PC-9 (cell line): Measurements from ENCODE around the gene TMEM250. TPM values are rescaled to one million over a fixed set of nuclear protein-coding genes. Genes with fewer than 3 reads are reported as not detected.

Source experiments
- BruUV-seq: library from RNA; stranded (reverse); fragments of 400-500 nt; replicated peaks from 2 replicates; lab custom pipeline; 2021; lab: Mats Ljungman, UMichigan
- CTCF ChIA-PET: fragments of 300-600 bp; sonication (Branson Sonifier 250); formaldehyde crosslinking; loops from one replicate; lab custom pipeline; 2022; ENCODE audit warnings: antibody characterized with exemption; lab: Charles Lee
- POLR2A ChIA-PET: fragments of 300-600 bp; sonication (Branson Sonifier 250); formaldehyde crosslinking; loops from one replicate; lab custom pipeline; 2022; ENCODE audit warnings: antibody characterized with exemption; ENCODE audit not compliant: unreplicated experiment; lab: Charles Lee
- DNase-seq, 2 experiments: peaks; one replicate each; pipeline versions ENCODE4 v3.0.0 to v3.0.0-alpha.2; 2015 to 2022; ENCODE audit warnings: mixed read lengths in 1 of 2
- H2AFZ ChIP-seq: fragments of 200-600 bp; sonication (generic); 2 replicates; pipeline ENCODE4 v1.8.1; 2017; ENCODE audit warnings: antibody characterized with exemption
- H3F3A ChIP-seq: fragments of 200-600 bp; sonication (generic); 2 replicates; pipeline ENCODE4 v1.8.1; 2017; ENCODE audit warnings: antibody characterized with exemption, mild to moderate bottlenecking, low read depth; ENCODE audit not compliant: insufficient read depth
- H3K27ac ChIP-seq: fragments of 200-600 bp; sonication (generic); 2 replicates; pipeline ENCODE4 v1.6.1; 2016; ENCODE audit warnings: mixed run types
- H3K27me3 ChIP-seq: fragments of 200-600 bp; sonication (generic); 2 replicates; pipeline ENCODE4 v1.6.1; 2016; ENCODE audit warnings: low read depth, mixed run types; ENCODE audit not compliant: insufficient read depth
- H3K36me3 ChIP-seq: fragments of 200-600 bp; sonication (generic); 2 replicates; pipeline ENCODE4 v1.6.1; 2016; ENCODE audit warnings: low read depth, mixed run types
- H3K4me1 ChIP-seq: fragments of 200-600 bp; sonication (generic); replicated peaks from 2 replicates; pipeline ENCODE4 v1.6.1; 2016; ENCODE audit warnings: mixed run types; ENCODE audit not compliant: insufficient read depth
- H3K4me2 ChIP-seq: fragments of 200-600 bp; sonication (generic); 2 replicates; pipeline ENCODE4 v1.6.1; 2017; ENCODE audit warnings: mixed run types
- H3K4me3 ChIP-seq: fragments of 200-600 bp; sonication (generic); 2 replicates; pipeline ENCODE4 v1.6.1; 2016; ENCODE audit warnings: mixed run types
- H3K79me2 ChIP-seq: fragments of 200-600 bp; sonication (generic); 2 replicates; pipeline ENCODE4 v1.6.1; 2017; ENCODE audit warnings: low read depth, mixed run types
- H3K9me2 ChIP-seq: fragments of 200-600 bp; sonication (generic); 2 replicates; pipeline ENCODE4 v1.8.1; 2017; ENCODE audit warnings: mild to moderate bottlenecking; ENCODE audit not compliant: insufficient read depth
- H3K9me3 ChIP-seq: fragments of 200-600 bp; sonication (generic); 2 replicates; pipeline ENCODE4 v1.8.1; 2016; ENCODE audit warnings: low read depth; ENCODE audit not compliant: insufficient read depth
- H4K20me1 ChIP-seq: fragments of 200-600 bp; sonication (generic); 2 replicates; pipeline ENCODE4 v1.8.1; 2017; ENCODE audit not compliant: insufficient read depth
- EZH2 ChIP-seq: fragments of 200-600 bp; sonication (generic); IDR thresholded peaks from 2 replicates; pipeline ENCODE4 v1.8.0; 2017; ENCODE audit warnings: antibody characterized with exemption, low read depth
- intact Hi-C: fragments of 100-400 bp; cut with micrococcal nuclease; formaldehyde crosslinking; loops from one replicate; pipeline ENCODE4 v1.10.0; 2022; ENCODE audit not compliant: unreplicated experiment
- total RNA-seq: library from RNA; stranded (reverse); gene quantifications from 2 replicates; pipeline ENCODE4 v1.2.3, GENCODE V29; 2021
- TF ChIP-seq, protein P1 (sequence below): fragments of 200-600 bp; sonication (generic); conservative IDR thresholded peaks from 2 replicates; pipeline ENCODE4 v1.6.1; 2017; ENCODE audit warnings: mixed run types, antibody characterized with exemption, mild to moderate bottlenecking, moderate library complexity

TMEM250 gene
- total RNA-seq, 1 experiment from 2014 or later = 73.8 TPM

DNA sequence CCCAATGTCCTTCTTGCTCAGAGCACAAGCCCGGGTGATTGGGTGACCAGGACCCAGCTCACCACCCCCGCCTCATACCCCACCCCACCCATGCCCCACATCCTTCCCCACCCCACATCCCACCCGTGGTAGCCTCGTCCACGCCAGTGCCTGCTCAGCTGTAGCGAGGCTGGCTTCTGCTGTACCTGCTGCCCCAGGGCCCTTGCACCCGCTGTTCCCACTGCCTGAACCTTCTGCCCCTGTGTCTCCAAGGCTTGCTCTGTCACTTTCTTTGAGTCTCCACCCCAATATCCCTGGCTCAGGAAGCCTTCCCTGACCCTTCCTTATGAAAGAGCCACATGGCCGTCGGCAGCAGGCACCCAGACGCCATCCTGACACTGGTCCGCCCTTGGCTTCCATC, 20.5 kb downstream of the TMEM250 start:
- Histone ChIP-seq H3K27me3 (peaks cover 2% of the 10 kb centered on the region; the same call in 1 of the 2 replicates), H2AFZ (no peak overlapping the region), H3K79me2 (peaks cover 13% of the 10 kb centered on the region; the same call in 1 of the 2 replicates), H3K9me2 (no peaks in the 10 kb centered on the region), H3K4me1 (peaks cover 13% of the 10 kb centered on the region), H3K36me3 (no peaks in the 10 kb centered on the region), H3F3A (peaks cover 14% of the 10 kb centered on the region; the same call in 1 of the 2 replicates), H3K4me3 (no peak overlapping the region), H4K20me1 (peaks cover 2% of the 10 kb centered on the region; the same call in 1 of the 2 replicates), H3K4me2 (no peak overlapping the region), H3K27ac (no peak overlapping the region), H3K9me3 (no peaks in the 10 kb centered on the region)
- ChIA-PET POLR2A (no interaction called here), CTCF (no interaction called here)
- no peak for TF ChIP-seq EZH2
- TF ChIP-seq, protein P1, sequence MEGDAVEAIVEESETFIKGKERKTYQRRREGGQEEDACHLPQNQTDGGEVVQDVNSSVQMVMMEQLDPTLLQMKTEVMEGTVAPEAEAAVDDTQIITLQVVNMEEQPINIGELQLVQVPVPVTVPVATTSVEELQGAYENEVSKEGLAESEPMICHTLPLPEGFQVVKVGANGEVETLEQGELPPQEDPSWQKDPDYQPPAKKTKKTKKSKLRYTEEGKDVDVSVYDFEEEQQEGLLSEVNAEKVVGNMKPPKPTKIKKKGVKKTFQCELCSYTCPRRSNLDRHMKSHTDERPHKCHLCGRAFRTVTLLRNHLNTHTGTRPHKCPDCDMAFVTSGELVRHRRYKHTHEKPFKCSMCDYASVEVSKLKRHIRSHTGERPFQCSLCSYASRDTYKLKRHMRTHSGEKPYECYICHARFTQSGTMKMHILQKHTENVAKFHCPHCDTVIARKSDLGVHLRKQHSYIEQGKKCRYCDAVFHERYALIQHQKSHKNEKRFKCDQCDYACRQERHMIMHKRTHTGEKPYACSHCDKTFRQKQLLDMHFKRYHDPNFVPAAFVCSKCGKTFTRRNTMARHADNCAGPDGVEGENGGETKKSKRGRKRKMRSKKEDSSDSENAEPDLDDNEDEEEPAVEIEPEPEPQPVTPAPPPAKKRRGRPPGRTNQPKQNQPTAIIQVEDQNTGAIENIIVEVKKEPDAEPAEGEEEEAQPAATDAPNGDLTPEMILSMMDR = no peak
- BruUV-seq = no TSS peak
- intact Hi-C loops = no loop called here
- no peak for DNase-seq

DNA sequence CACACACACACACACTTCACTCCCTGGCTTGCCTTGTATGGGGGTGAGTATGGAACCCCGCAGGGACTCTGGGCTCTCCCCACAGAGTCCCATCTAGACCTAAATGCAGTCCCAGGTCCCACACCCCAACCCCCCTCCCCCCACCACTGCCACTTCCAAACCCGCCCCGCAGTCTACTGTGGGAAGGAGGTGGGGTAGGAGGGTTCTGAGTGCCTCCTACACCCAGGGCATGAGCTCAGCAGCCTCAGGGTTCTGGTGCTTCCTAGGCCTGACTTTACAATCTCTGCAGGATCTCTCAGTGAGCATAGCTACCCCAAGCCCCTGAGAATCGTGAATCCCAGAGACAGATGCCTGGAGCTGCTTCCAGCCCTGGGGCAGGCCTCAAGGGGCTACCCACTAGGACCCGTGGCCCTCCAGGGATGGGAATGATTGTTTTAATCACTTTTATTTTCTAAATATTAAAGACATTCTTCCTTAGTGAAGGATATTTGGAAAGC, 22.1 kb downstream of the TMEM250 start:
- no peak overlapping the region for H3K4me2 ChIP-seq
- no peak overlapping the region for H2AFZ ChIP-seq
- POLR2A ChIA-PET = interaction anchor here (0.6 kb wide), 2 partner anchors 55 to 66 kb away, joined by 8 to 9 read pairs; no protein-coding TSS in a partner anchor
- H3K9me2 ChIP-seq = no peaks in the 10 kb centered on the region
- TF ChIP-seq, protein P1 = no peak
- no peak for TF ChIP-seq EZH2
- peak in 1 of 2 experiments; percentile 31 for DNase-seq
- H3K4me3 ChIP-seq = no peak overlapping the region
- peaks cover 17% of the 10 kb centered on the region; the same call in 1 of the 2 replicates for H3F3A ChIP-seq
- H3K9me3 ChIP-seq = no peaks in the 10 kb centered on the region
- H3K79me2 ChIP-seq = peaks cover 23% of the 10 kb centered on the region
- peaks cover 20% of the 10 kb centered on the region for H3K4me1 ChIP-seq
- H4K20me1 ChIP-seq = peaks cover 13% of the 10 kb centered on the region; the same call in 1 of the 2 replicates
- intact Hi-C loops = no loop called here
- CTCF ChIA-PET = interaction anchor here (0.7 kb wide), 1 partner anchor 266 kb away, joined by 4 read pairs; no protein-coding TSS in a partner anchor
- H3K27ac ChIP-seq = no peak overlapping the region
- H3K36me3 ChIP-seq = no peaks in the 10 kb centered on the region
- no peaks in the 10 kb centered on the region for H3K27me3 ChIP-seq
- no TSS peak for BruUV-seq

DNA sequence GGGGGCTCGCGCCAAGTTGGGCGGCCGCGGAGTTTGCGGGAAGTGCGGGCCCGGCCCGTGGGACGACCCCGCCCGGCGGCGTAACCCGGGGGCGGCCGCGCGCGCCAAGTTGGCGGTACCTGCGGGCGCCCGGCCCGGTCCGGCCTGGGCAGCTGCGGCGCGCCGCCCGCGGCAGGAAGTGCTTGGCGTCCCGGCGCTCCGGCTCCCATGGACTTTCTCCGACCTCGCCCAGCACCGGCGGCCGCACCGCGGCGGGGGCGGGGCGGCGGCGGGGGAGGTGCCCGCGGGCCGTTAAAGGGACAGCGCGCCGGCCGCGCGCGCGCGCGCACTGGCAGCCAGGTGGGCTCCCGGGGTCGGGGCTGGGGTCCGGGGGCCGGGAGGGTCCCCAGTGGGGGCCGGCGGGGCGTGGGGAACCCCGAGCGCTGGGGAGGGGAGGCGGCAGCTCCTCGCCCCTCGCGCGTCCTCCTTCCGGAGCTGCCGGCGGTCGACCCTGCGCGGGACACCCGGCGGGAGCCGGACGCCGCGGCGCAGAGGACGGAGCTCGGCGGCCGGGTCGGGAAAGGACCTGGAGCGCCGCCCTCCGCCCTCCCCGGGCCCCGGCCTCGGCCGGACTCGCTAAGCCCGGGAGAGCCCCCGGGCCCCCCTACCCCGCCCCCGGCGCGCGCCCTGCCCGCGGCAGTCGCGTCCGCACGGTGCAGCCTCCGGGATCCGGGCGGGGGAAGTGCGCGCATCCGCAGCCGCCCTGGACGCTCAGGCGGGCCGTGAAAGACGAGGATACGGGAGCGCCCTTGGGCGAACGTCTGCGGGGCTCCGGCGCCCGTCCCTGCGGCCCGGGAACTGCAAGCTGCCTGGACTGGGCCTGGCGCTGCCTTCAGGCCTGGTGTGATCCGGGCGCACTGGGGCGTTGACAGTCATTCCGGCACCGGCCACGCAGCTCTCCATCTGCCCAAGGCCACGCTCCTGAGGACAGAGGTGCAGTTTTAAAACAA, 23.3 kb downstream of the TMEM250 start, which contains the start of gene NACC2:
Gene NACC2, minus strand, starts transcription at position 220 of the 989 bp plus-strand sequence. CDS start 44,768 bp downstream, outside the sequence.
- Histone ChIP-seq H3K4me3 (peak within 1 kb of the TSS; percentile 88), H3K4me2 (peak within 1 kb of the TSS; percentile 90), H4K20me1 (peaks cover 24% of the 10 kb centered on the region), H3F3A (peaks cover 17% of the 10 kb centered on the region; the same call in 1 of the 2 replicates), H3K79me2 (peaks cover 34% of the 10 kb centered on the region), H3K27ac (no peak within 1 kb of the TSS), H3K4me1 (peaks cover 22% of the 10 kb centered on the region), H3K9me2 (no peaks in the 10 kb centered on the region), H3K27me3 (no peaks in the 10 kb centered on the region), H3K36me3 (no peaks in the 10 kb centered on the region), H3K9me3 (no peaks in the 10 kb centered on the region), H2AFZ (peak within 1 kb of the TSS; percentile 71; the same call in 1 of the 2 replicates)
- DNase-seq = peak; percentile 23 to 78
- intact Hi-C loops = loop anchor here (1.0 to 2.0 kb wide), 2 partner anchors 13 to 43 kb away; no protein-coding TSS in a partner anchor
- ChIA-PET CTCF (interaction anchor here (0.5 to 1.6 kb wide), 2 partner anchors 27 to 173 kb away, joined by 3 read pairs; no protein-coding TSS in a partner anchor), POLR2A (interaction anchor here (0.9 kb wide), 1 partner anchor 16 kb away, joined by 5 read pairs; no protein-coding TSS in a partner anchor)
- no peak for TF ChIP-seq EZH2
- TF ChIP-seq, protein P1 = no peak
- no TSS peak for BruUV-seq
